ENCODE results near the gene TNNI3.

- TF ChIP-seq CTCF (IDR thresholded peaks at IDR 0.05 in 4 of 5, conservative IDR thresholded peaks at IDR 0.05 in 1 of 5): no peak
- TF ChIP-seq POLR2A (IDR thresholded peaks at IDR 0.05): no peak
These were observed 44.6 kb downstream of the TNNI3 start for GRCh38 chr19:55112777-55113569.
